HG02588 (cell line): ENCODE measurements around the gene POLH.
"Not testable (repeated sequence)": the region's sequence is repeated elsewhere in the genome, so short reads cannot be mapped to it uniquely, and the experiment has no call there.

Source experiments
- ATAC-seq: cut with Tn5 transposase; IDR thresholded peaks from one replicate; pipeline ENCODE4 v1.9.1; 2021; ENCODE audit warnings: mild to moderate bottlenecking, moderate library complexity; ENCODE audit not compliant: unreplicated experiment

The POLH gene

DNA sequence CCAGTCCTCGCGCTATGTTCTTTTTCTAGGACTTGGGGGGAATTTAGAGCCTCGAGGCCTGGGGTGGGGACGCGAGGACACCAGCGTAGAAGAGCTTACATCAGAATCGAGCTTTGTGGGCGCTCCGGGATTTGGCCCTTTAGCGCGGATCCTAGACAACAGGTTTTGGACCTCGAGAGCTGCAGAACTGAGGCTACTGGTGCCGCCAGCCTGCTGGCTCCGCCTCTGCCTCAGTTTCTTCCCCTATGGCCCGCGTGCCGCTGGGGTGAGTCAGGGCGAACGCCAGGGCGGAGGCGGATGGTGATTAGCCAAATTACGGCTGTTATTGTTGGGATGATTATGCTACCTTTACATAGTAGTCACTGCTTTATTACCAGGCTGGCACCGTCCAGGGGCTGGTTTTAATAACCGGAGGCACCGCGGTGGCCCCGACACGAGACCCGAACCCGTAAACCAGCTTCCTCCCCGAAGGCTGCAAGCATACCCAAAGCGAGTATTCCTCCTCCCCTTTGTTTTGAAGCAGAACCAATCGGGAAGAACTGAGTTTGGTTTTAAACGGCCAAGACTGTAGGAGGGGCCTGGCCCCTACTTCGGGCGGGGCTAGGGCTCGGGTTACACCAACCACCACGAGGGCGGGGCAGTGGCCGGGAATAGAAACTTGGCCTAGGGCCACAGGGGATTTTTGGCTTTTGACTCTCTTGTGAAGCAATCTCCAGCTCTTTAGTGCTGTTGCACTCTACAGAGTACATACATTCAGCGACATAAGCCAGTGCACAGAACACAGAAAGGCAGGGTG is 53.7 kb downstream of the POLH start:
- peak; percentile 54 for ATAC-seq

DNA sequence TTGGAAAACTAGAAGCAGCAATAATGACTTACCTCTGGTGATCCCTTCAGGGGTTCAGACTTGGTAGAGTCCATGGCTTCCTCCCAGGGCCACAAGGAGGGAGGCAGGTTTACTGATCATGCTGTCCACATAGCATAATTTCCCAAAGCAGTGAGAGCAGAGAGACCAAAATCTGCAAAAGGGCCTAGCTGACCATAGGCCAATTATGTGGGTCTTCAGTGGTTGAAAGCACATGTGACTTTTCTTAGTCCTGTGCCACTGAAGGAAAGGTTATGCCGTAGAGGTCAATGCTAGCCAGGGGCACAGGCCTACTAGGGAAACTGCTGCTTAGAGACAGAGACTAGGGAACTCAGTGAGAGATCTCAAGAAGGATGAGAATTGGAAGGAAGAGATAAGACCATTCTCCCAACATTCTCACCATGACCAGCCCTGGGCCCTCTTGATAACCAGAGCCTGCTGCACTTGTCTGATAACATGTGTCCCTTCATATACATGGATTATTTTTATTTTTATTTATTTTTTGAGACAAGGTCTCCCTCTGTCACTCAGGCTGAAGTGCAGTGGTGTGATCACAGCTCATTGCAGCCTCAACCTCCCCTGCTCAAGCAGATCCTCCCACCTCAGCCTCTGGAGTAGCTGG is 55.1 kb downstream of the POLH start:
- ATAC-seq, result no peak

DNA sequence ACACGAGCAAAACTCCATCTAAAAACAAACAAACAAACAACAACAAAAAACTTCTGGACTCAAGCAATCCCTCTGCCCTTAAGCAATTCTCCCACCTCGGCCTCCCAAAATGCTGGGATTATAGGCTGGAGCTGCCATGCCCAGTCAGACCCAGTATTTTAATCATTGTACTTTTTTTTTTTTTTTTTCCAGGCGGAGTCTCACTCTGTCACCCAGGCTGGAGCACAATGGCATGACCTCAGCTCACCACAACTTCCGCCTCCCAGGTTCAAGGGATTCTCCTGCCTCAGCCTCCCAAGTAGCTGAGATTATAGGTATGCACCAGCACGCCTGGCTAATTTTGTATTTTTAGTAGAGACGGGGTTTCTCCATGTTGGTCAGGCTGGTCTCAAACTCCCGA is 57.0 kb downstream of the POLH start:
- ATAC-seq, result not testable (repeated sequence)

GRCh38 chr6:43634702-43635303 is 58.8 kb downstream of the POLH start:
- no peak for ATAC-seq

DNA sequence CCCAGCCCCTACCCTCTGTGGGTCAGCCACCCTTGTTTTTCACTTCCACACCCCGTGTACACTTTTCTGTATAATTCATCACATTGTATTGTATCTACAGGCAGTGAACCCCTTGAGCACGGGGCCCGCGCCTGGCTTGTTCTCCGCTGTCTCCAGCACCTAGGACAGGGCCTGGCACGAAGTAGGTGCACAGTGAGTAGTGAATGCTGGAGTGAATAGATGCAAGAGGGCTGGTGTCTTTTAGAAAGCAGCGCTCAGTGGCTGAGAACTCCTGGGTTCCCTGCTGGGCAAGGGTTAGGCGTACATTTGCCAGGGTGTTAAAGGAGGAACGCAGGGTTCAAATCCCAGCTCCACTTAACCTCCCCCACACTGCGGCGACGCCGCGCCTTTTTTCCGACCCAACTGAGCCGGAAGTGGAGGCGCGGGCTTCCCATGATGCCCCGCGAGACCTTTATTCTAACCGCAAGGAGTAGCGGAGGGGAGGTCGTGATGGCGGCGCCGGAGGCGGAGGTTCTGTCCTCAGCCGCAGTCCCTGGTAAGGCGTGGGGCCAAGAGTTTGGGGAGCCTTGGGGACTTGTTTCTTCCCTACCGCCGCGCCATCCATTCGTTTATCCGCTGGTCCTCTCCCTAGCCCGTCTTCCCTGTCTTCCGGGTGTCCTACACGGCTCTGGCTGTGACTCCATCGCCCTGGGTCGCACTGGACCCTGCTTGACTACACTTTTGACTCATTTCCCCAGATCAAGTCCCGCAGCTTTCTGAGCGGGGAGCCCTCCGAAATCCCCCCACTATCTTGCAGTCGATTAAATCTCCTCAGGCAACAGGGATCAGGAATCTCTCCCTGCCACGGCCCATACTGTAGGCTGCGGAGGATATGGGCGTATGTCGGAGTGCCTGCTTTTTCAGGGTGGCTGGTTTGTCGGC is 59.7 kb downstream of the POLH start, which contains the start of gene MAD2L1BP:
TSS of gene MAD2L1BP (plus strand) at position 454 of the 921 bp plus-strand sequence. CDS start at position 490, 36 bp downstream.
- peak; percentile 76 for ATAC-seq

- ATAC-seq, result no peak
Observed at GRCh38 chr6:43636308-43636659, 60.3 kb downstream of the POLH start.

- ATAC-seq, result no peak
Observed at GRCh38 chr6:43639984-43640800, 64.2 kb downstream of the POLH start.

- ATAC-seq, result peak; percentile 59
Observed at GRCh38 chr6:43644940-43645612, 69.1 kb downstream of the POLH start, which contains the start of gene RSPH9. Gene RSPH9, plus strand, starts transcription at chr6:43645036. Its CDS starts 63 bp downstream, at chr6:43645099.

- no peak for ATAC-seq
Observed at GRCh38 chr6:43645613-43645964, 69.6 kb downstream of the POLH start.

DNA sequence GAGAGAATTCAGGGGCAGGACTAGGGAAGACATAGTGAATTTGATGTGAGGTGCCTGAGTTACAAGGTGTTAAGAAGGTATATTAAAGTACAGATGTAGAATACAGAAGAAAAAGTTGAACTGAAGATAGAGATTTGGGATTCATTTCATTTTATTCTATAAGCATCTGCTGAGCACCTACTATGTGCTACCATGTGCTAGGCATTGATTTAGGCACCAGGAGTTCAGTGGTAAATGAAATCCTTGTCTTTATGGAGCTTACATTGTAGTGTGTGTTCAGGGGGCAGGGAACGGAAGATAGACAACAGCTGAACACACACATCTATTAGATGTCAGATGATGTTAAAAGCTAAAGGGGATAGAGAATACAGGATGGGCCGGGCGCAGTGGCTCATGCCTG is 71.6 kb downstream of the POLH start:
- ATAC-seq, result no peak

- ATAC-seq, result no peak
Observed at GRCh38 chr6:43648248-43648647, 72.3 kb downstream of the POLH start.

DNA sequence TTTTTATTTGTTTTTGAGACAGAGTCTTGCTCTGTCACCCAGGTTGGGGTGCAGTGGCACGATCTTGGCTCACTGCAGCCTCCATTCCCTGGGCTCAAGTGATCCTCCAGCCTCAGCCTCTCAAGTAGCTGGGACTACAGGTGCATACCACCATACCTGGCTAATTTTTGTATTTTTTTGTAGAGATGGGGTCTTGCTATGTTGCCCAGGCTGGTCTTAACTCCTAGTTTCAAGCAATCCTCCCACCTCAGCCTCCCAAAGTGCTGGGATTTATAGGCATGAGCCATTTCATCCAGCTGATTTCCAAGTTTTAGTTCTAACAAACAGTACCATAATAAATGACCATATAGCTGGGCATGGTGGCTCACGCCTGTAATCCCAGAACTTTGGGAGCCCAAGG is 76.8 kb downstream of the POLH start:
- ATAC-seq, result not testable (repeated sequence)

GRCh38 chr6:43657221-43657802 is 81.3 kb downstream of the POLH start:
- ATAC-seq, result no peak

- ATAC-seq, result no peak
Observed at GRCh38 chr6:43658161-43658560, 82.2 kb downstream of the POLH start.

DNA sequence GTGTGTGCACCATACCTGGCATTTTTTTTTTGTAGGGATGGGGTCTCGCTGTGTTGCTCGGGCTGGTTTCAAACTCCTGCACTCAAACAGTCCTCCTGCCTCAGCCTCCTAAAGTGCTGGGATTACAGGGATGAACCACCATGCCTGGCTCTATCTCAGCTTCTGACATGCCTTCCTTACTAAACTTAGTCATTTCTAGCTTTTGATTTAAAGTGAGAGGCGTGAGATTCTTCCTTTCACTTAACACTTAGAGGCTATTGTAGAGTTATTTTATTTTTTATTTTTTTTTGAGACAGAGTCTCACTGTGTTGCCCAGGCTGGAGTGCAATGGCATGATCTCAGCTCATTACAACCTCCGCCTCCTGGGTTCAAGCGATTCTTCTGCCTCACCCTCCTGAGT is 87.0 kb downstream of the POLH start:
- not testable (repeated sequence) for ATAC-seq
